ENCODE measurements around the gene SH3GL3. TPM values are rescaled to one million over a fixed set of nuclear protein-coding genes. Genes with fewer than 3 reads are reported as not detected.

Gene SH3GL3
- total RNA-seq, 2 experiments from 2014 or later, result not detected

- ATAC-seq (ENCODE audit: poor library complexity), result no peak
- Histone ChIP-seq H3K27me3 (ENCODE audit: control insufficient read depth in 1 of 2, insufficient read depth in 2 of 2, low read length in 2 of 2) (peaks cover 13 to 21% of the 10 kb centered on the region in 2 experiments), H3K4me3 (ENCODE audit: low read length) (no peak overlapping the region), H3K4me1 (ENCODE audit: insufficient read depth, low read length) (no peaks in the 10 kb centered on the region), H3K27ac (ENCODE audit: low read depth in 1 of 2, low read length in 2 of 2) (no peak overlapping the region), H3K9me3 (ENCODE audit: control insufficient read depth in 1 of 2, insufficient read depth in 1 of 2, low read length in 2 of 2) (peaks cover 0 to 24% of the 10 kb centered on the region in 2 experiments), H3K36me3 (ENCODE audit: insufficient read depth, low read length) (no peaks in the 10 kb centered on the region)
- ChIA-PET CTCF (no interaction called here), POLR2A (no interaction called here)
- intact Hi-C loops (cut with DNase I, micrococcal nuclease), result no loop called here
- TF ChIP-seq, protein P1, sequence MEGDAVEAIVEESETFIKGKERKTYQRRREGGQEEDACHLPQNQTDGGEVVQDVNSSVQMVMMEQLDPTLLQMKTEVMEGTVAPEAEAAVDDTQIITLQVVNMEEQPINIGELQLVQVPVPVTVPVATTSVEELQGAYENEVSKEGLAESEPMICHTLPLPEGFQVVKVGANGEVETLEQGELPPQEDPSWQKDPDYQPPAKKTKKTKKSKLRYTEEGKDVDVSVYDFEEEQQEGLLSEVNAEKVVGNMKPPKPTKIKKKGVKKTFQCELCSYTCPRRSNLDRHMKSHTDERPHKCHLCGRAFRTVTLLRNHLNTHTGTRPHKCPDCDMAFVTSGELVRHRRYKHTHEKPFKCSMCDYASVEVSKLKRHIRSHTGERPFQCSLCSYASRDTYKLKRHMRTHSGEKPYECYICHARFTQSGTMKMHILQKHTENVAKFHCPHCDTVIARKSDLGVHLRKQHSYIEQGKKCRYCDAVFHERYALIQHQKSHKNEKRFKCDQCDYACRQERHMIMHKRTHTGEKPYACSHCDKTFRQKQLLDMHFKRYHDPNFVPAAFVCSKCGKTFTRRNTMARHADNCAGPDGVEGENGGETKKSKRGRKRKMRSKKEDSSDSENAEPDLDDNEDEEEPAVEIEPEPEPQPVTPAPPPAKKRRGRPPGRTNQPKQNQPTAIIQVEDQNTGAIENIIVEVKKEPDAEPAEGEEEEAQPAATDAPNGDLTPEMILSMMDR (IDR thresholded peaks at IDR 0.05), result no peak
- Mint-ChIP-seq H3K36me3 (ENCODE audit: low read depth) (no peaks in the 10 kb centered on the region), H3K27ac (no peak overlapping the region), H3K27me3 (peaks cover 37% of the 10 kb centered on the region), H3K4me3 (no peak overlapping the region), H3K9me3 (no peaks in the 10 kb centered on the region), H3K4me1 (ENCODE audit: low read depth) (no peaks in the 10 kb centered on the region)
- no peak for DNase-seq
Observed at GRCh38 chr15:83656943-83657528, 209.9 kb downstream of the SH3GL3 start.

GRCh38 chr15:83657549-83657948 is 210.4 kb downstream of the SH3GL3 start:
- H3K4me3 Mint-ChIP-seq, result no peak overlapping the region
- ChIA-PET CTCF (no interaction called here), POLR2A (no interaction called here)
- peaks cover 32% of the 10 kb centered on the region for H3K27me3 Mint-ChIP-seq
- H3K9me3 ChIP-seq (ENCODE audit: control insufficient read depth in 1 of 2, insufficient read depth in 1 of 2, low read length in 2 of 2), result peaks cover 0 to 24% of the 10 kb centered on the region in 2 experiments
- H3K4me1 ChIP-seq (ENCODE audit: insufficient read depth, low read length), result no peaks in the 10 kb centered on the region
- H3K27me3 ChIP-seq (ENCODE audit: control insufficient read depth in 1 of 2, insufficient read depth in 2 of 2, low read length in 2 of 2), result peaks cover 13 to 18% of the 10 kb centered on the region in 2 experiments
- no peak overlapping the region for H3K4me3 ChIP-seq (ENCODE audit: low read length)
- H3K27ac Mint-ChIP-seq, result no peak overlapping the region
- no peaks in the 10 kb centered on the region for H3K36me3 ChIP-seq (ENCODE audit: insufficient read depth, low read length)
- intact Hi-C loops (cut with DNase I, micrococcal nuclease), result no loop called here
- DNase-seq (no peak), ATAC-seq (ENCODE audit: poor library complexity) (no peak)
- TF ChIP-seq, protein P1 (IDR thresholded peaks at IDR 0.05), result no peak
- H3K36me3 Mint-ChIP-seq (ENCODE audit: low read depth), result no peaks in the 10 kb centered on the region
- H3K27ac ChIP-seq (ENCODE audit: low read depth in 1 of 2, low read length in 2 of 2), result no peak overlapping the region
- no peaks in the 10 kb centered on the region for H3K9me3 Mint-ChIP-seq
- H3K4me1 Mint-ChIP-seq (ENCODE audit: low read depth), result no peaks in the 10 kb centered on the region

- Histone ChIP-seq H3K36me3 (ENCODE audit: insufficient read depth, low read length) (no peaks in the 10 kb centered on the region), H3K27ac (ENCODE audit: low read depth in 1 of 2, low read length in 2 of 2) (no peak overlapping the region), H3K4me1 (ENCODE audit: insufficient read depth, low read length) (no peaks in the 10 kb centered on the region), H3K4me3 (ENCODE audit: low read length) (no peak overlapping the region), H3K9me3 (ENCODE audit: control insufficient read depth in 1 of 2, insufficient read depth in 1 of 2, low read length in 2 of 2) (peaks cover 0 to 19% of the 10 kb centered on the region in 2 experiments), H3K27me3 (ENCODE audit: control insufficient read depth in 1 of 2, insufficient read depth in 2 of 2, low read length in 2 of 2) (peaks cover 10 to 13% of the 10 kb centered on the region in 2 experiments)
- ChIA-PET CTCF (no interaction called here), POLR2A (no interaction called here)
- TF ChIP-seq, protein P1 (IDR thresholded peaks at IDR 0.05), result no peak
- Mint-ChIP-seq H3K9me3 (no peaks in the 10 kb centered on the region), H3K27me3 (peaks cover 25% of the 10 kb centered on the region), H3K4me1 (ENCODE audit: low read depth) (no peaks in the 10 kb centered on the region), H3K36me3 (ENCODE audit: low read depth) (no peaks in the 10 kb centered on the region), H3K4me3 (no peak overlapping the region), H3K27ac (no peak overlapping the region)
- ATAC-seq (ENCODE audit: poor library complexity) (no peak), DNase-seq (no peak)
- intact Hi-C loops (cut with DNase I, micrococcal nuclease), result no loop called here
Observed at GRCh38 chr15:83658430-83659416, 211.6 kb downstream of the SH3GL3 start.
